GM18505 (cell line): ENCODE results near the gene BCLAF3.

Experiments used
- ATAC-seq: cut with Tn5 transposase; IDR thresholded peaks from one replicate; pipeline ENCODE4 v1.9.1; 2021; ENCODE audit not compliant: unreplicated experiment
- POLR2A ChIP-seq: IDR thresholded peaks from 4 replicates; pipeline ENCODE4 v1.6.1; 2011; ENCODE audit warnings: borderline replicate concordance; ENCODE audit not compliant: insufficient read depth, insufficient read length; ENCODE audit errors: extremely low read depth

The BCLAF3 gene

DNA sequence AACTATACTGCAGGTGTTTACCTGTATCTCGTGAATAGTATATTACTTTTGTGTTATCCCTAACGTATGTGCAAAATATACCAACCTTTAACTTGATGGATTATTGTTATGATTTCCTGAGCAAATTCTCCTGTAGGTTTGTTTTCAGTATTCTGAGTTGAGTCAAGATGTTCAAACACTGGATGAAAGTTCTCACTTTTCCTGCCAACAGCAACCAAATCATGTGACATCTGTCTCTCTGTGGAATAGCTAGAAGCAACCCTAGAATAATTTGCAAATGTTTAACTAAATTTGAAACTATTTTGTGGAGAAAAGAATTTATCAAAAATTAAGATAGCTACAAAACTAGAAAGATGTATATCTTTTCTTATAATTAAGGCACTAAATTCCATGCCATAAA, 35.6 kb downstream of the BCLAF3 start:
- no peak for TF ChIP-seq POLR2A
- no peak for ATAC-seq

DNA sequence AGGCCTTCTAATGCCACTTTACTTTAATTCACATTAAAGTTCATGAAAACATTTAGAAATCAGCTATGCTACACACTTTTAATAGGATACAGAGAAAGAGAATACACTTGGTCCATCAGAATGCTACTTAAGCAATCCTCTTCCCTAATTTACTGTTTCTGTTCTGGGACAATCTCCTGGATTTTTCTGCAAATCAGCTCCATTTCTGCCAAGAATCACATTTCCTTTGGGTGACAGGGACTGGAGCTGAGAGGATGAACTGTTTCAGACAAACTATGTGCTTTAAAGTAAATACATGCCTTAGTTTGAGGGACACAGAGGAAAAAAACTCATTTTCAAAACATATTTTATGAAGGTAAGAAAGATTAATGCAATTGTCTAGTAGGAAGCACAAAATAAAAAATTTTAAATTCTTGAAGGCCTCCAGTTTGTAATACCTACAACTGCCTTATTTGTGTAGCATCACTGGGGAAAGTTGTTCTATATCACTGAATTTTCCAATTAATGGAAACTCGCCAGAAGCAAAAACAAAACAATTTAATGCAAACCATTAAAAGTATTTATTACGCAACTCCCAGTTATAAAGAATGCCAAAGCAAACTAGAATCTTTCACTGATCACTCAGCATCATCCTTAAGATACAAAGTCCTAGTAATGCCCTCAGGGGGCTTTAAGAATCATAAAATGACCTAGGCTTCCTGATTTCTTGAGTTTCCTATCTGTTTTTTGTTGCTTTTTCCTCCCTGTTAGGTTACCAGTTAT, 36.3 kb downstream of the BCLAF3 start:
- TF ChIP-seq POLR2A = no peak
- ATAC-seq = no peak

DNA sequence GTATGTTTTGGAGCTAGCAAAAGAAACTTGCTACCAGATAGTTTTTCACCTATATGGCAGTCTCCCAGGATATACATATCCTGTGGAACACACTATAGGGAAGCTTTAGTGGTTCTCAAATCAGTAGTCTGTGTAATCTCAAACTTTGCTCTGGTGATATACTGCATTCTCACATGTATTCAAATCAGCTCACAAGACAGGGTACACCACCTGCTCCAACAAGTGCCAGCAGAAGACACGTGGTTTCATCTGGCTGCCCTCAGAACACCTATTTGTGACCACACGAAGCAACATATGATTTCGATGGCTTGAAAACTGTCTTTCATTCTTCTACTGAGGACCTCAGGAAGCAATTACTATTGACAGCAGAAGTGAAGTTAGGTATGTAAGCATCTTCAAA, 37.7 kb downstream of the BCLAF3 start:
- TF ChIP-seq POLR2A = no peak

DNA sequence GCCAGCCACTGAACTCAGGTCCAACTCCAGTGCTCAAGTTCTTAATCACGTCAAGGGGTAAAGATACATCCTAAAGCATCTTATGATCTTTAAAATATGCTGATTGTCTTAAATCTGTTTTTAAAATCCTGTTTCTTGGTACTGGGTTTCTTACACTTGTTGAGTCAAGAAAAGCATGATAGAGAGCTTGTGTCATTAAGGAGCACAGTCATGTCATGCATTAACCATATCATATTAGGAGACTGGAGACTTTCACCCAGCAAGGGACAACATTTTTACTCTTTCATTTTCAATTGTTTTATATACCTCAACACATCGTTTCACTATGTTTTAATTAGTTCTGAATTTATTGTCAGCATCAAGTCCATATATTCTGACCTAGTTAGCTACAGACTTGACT, 41.5 kb downstream of the BCLAF3 start:
- no peak for TF ChIP-seq POLR2A

More for the DNA sequence above, 37.7 kb downstream of the BCLAF3 start:
- ATAC-seq = no peak

DNA sequence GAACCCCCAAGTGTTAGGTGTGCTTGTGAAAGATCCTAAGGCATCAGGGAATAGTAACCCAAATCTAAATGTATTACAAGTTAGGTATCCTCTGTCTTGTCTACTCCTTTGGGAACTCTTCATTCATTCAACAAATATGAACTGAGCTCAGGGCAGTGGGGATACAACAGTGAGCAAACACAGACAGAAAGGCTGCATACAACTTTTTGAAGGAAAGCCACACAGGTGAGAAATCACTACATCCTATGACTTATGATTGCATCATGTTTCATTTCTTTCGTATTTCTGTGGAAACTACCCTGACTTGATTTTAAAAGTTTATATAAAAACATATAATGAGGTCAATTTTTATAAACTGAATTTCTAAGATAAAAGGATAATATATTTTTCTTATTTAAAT, 43.2 kb downstream of the BCLAF3 start:
- no peak for ATAC-seq
- TF ChIP-seq POLR2A = no peak

More for the DNA sequence above, 41.5 kb downstream of the BCLAF3 start:
- ATAC-seq = no peak
